Pancreas (tissue), 10 donors: ENCODE measurements around the gene HDAC11. TPM values are rescaled to one million over a fixed set of nuclear protein-coding genes. Genes with fewer than 3 reads are reported as not detected.
"Not testable (repeated sequence)": the region's sequence is repeated elsewhere in the genome, so short reads cannot be mapped to it uniquely, and the experiment has no call there.

Source experiments
- ATAC-seq, 4 donors: fragments of 200-7000 bp; cut with Tn5 transposase; one replicate each; pipeline versions ENCODE4 v1.8.0 to v1.9.1; 2020; ENCODE audit warnings: mild to moderate bottlenecking in 4 of 4, moderate library complexity in 4 of 4
- DNase-seq, 6 donors: peaks; one replicate each; pipeline ENCODE4 v3.0.0-alpha.2; 2020
- FAIRE-seq: peaks from 2 replicates; lab custom pipeline; 2012; peaks lifted over from hg19 to GRCh38; lab: Jason Lieb, UNC
- H3K27ac ChIP-seq, 4 donors: fragments of 200-600 bp; sonication (generic); 1 replicate in 3 of 4; 2 replicates in 1 of 4; pipeline versions ENCODE4 v1.5.0 to v1.8.0; 2020
- H3K27me3 ChIP-seq, 4 donors: fragments of 200-600 bp; one replicate each; pipeline ENCODE4 v1.8.0; 2021
- H3K36me3 ChIP-seq, 3 donors: fragments of 200-600 bp; sonication (generic) in 1 of 3; one replicate each; pipeline versions ENCODE4 v1.5.0 to v1.8.0; 2020 to 2021
- H3K4me1 ChIP-seq, 3 donors: fragments of 200-600 bp; one replicate each; pipeline ENCODE4 v1.8.0; 2021
- H3K4me3 ChIP-seq, 4 donors: fragments of 200-600 bp; sonication (generic) in 2 of 4; one replicate each; pipeline versions ENCODE4 v1.5.0 to v1.8.0; 2020 to 2021
- H3K9me3 ChIP-seq, 4 donors: fragments of 200-600 bp; one replicate each; pipeline ENCODE4 v1.8.0; 2021
- WGBS, 2 donors: extraction: QIAGEN DNeasy Blood & Tissue Kit; methylation state at CpG; one replicate each; pipeline ENCODE4 v1.1.7; 2013; 5-methylcytosine and 5-hydroxymethylcytosine counted together
- intact Hi-C, 3 donors: fragments of 100-400 bp; cut with DNase I; formaldehyde crosslinking; loops; one replicate each; pipeline versions ENCODE4 v1.11.1 to v1.14.2; 2022
- polyA plus RNA-seq, 2 donors: library from polyadenylated mRNA; stranded (reverse); fragments of 200-250 nt; gene quantifications; one replicate each; pipeline ENCODE4 v1.2.3, GENCODE V29; 2013
- total RNA-seq, 6 donors: library from RNA; stranded (reverse); fragmentation: NEBNext Ultra II Directional in 4 of 6; extraction: Animal tissue kit (Norgen Biotek cat#: 25700) in 4 of 6; gene quantifications; one replicate each; pipeline versions ENCODE4 v1.2.1 to v1.2.4, GENCODE V29; 2021 to 2023
- TF ChIP-seq, protein P1 (sequence below), 4 donors: fragments of 200-600 bp; sonication (generic) in 3 of 4; IDR thresholded peaks; one replicate each; pipeline versions ENCODE4 v1.5.0 to v1.8.0; 2021; ENCODE audit warnings: antibody characterized with exemption in 4 of 4
- donor health status: healthy with polysubstance abuse.
- donor health status: DM: no; HTN: no; CAD: no; lungs with moderate emphysema.
- donor health status: DM: no; HTN: no; CAD: no.
- donor health status: control.
- donor health status: control.
- donor health status: Bipolar disorder and iron deficiency.
- donor health status: DM: yes; HTN: yes; CAD: no.
- donor health status: DM: no; HTN: no; CAD: no.
- donor health status: DM: no; HTN: no; CAD: no.
- donor health status: DM: yes; HTN: yes; CAD: no.

HDAC11 gene
- total and polyA plus RNA-seq, 8 donors = 20.4 to 40.3 (median 26.8) TPM

DNA sequence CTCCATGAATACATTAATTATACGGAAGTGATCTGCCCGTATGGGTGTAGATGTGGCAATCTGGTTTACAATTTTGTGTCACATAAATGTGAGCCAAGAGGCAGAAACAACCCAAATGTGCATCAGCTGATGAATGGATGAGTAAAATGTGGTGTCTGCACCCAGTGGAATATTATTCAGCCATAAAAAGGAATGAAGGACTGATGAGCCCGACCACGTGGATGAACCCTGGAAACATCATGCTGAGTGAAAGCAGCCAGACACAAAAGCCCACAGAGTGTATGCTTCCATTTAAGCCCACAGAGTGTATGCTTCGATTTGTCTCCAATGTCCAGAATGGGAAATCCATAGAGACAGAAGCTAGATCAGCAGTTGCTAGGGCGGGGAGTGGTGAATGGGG, 41.2 kb downstream of the HDAC11 start:
- no peak overlapping the region for H3K27ac ChIP-seq
- ATAC-seq (no peak), DNase-seq (no peak), FAIRE-seq (no peak)
- TF ChIP-seq, protein P1, sequence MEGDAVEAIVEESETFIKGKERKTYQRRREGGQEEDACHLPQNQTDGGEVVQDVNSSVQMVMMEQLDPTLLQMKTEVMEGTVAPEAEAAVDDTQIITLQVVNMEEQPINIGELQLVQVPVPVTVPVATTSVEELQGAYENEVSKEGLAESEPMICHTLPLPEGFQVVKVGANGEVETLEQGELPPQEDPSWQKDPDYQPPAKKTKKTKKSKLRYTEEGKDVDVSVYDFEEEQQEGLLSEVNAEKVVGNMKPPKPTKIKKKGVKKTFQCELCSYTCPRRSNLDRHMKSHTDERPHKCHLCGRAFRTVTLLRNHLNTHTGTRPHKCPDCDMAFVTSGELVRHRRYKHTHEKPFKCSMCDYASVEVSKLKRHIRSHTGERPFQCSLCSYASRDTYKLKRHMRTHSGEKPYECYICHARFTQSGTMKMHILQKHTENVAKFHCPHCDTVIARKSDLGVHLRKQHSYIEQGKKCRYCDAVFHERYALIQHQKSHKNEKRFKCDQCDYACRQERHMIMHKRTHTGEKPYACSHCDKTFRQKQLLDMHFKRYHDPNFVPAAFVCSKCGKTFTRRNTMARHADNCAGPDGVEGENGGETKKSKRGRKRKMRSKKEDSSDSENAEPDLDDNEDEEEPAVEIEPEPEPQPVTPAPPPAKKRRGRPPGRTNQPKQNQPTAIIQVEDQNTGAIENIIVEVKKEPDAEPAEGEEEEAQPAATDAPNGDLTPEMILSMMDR (IDR thresholded peaks at IDR 0.05) = no peak
- no peaks in the 10 kb centered on the region for H3K36me3 ChIP-seq
- no peaks in the 10 kb centered on the region for H3K4me1 ChIP-seq
- H3K27me3 ChIP-seq = no peaks in the 10 kb centered on the region
- intact Hi-C loops = no loop called here
- WGBS, 2 donors = 63 to 79% methylated on average over 6 of the region's 6 CpGs
- no peak overlapping the region for H3K4me3 ChIP-seq
- no peaks in the 10 kb centered on the region for H3K9me3 ChIP-seq

DNA sequence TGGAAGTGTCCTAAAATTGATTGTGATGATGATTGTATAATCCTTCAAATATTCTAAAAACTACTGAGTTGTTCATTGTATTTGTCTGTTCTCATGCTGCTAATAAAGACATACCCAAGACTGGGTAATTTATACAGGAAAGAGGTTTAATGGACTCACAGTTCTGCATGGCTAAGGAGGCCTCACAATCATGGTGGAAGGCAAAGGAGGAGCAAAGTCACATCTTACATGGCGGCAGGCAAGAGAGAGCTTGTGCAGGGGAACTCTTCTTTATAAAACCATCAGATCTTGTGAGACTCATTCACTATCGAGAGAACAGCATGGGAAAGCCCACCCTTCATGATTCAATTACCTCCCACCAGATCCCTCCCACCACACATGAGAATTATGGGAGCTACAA, 41.6 kb downstream of the HDAC11 start:
- H3K9me3 ChIP-seq, H3K36me3 ChIP-seq, ATAC-seq, H3K4me1 ChIP-seq, intact Hi-C loops, DNase-seq, FAIRE-seq, H3K27me3 ChIP-seq, H3K4me3 ChIP-seq, H3K27ac ChIP-seq: not testable (repeated sequence)
- WGBS, 2 donors = 94 to 98% methylated on average over 2 of the region's 2 CpGs

DNA sequence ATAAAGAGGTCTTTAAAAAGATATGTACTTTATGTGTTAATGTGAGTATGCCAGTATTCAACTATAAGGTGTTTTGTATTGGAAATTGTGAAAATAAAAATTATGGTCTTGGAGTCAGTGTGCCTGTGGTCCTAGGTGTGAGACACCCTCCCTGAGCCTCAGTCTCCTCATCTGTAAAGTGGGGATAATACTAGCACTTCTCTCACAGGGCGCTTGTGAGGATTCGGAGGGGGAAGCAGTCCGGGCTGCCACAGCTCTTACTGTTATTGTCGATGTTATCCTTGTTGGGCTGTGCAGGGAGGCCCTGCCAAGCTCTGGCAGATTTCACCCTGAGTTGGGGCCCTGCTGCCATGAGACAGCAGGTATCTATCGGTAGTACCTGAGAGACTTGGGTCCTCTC, 42.1 kb downstream of the HDAC11 start:
- Histone ChIP-seq H3K27me3 (no peaks in the 10 kb centered on the region), H3K4me1 (no peaks in the 10 kb centered on the region), H3K36me3 (no peaks in the 10 kb centered on the region), H3K9me3 (no peaks in the 10 kb centered on the region), H3K27ac (no peak overlapping the region), H3K4me3 (no peak overlapping the region)
- FAIRE-seq (no peak), DNase-seq (no peak), ATAC-seq (no peak)
- intact Hi-C loops = no loop called here
- WGBS, 2 donors = 94 to 99% methylated on average over 5 of the region's 5 CpGs
- TF ChIP-seq, protein P1 (IDR thresholded peaks at IDR 0.05) = no peak

DNA sequence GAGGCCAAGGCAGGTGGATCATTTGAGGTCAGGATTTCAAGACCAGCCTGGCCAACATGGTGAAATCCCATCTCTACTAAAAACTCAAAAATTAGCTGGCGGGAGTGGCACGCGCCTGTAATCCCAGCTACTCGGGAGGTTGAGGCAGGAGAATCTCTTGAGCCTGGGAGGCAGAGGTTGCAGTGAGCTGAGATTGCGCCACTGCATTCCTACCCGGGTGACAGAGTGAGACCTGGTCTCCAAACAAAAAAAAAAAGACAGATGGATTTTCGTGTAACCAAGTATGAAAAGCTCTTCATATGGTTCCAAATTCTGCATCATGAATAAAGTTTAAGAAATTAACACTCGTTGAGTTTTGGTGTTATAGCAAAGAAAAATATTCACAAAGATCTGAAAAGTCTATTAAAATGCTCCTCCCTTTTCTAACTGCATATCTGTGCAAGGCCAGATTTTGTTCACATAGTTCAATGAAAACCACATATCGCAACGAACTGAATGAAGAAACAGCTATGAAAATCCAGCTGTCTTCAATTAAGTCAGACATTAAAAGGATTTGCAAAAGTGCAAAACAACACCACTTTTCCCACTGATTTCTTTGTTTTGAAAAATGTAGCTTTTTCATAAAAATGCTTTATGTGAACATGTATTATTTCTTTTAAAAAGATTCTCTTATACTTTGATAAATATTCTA, 45.0 kb downstream of the HDAC11 start:
- Histone ChIP-seq H3K27me3 (no peaks in the 10 kb centered on the region), H3K36me3 (no peaks in the 10 kb centered on the region), H3K4me1 (no peaks in the 10 kb centered on the region), H3K4me3 (no peak overlapping the region), H3K9me3 (no peaks in the 10 kb centered on the region), H3K27ac (no peak overlapping the region)
- FAIRE-seq = no peak
- TF ChIP-seq, protein P1 (IDR thresholded peaks at IDR 0.05) = no peak
- intact Hi-C loops = no loop called here
- DNase-seq = no peak
- 84 to 85% methylated on average over 10 of the region's 10 CpGs for WGBS, 2 donors
- peak in 1 of 4 donors; percentile 31 for ATAC-seq

DNA sequence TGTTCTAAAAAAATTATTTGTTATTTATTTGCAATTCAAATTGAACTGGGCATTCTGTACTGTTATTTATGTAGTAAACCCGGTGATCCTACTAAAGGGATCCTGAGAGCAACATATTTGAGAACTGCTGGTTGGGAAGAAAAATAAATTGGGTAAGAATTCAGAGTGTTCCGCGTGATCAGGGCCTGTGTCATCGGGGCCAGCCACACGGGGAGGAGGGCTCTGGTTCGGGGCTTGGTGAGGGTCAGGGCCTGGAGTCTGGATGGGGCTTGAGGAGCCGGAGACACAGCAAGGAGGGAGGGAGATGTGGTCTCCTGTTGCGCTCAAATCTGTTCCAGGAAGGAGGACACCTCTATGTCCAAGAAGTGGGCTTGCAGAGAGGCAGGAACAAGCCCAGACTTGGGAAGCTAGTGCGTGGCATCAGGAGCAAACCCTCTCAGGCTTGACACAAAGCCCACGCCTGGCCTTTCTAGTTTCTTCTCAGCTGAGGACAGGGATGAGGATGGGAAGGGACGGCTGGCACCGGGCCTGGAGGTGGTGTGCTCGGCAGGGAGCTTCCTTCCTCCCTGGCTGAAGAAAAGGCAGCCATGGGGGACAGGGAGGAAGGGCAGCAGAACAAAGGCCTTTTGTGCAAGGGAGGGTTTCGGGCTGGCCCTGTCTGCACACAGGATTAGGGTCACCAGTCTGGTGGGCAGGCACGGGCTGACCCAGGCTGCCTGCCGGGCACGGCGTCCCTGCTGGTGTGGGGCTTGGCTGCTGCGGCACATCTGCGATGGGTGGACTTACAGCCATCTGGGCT, 45.9 kb downstream of the HDAC11 start:
- H3K36me3 ChIP-seq = no peaks in the 10 kb centered on the region
- peak overlapping the region in 1 of 4 donors; percentile 12 for H3K27ac ChIP-seq
- H3K9me3 ChIP-seq = no peaks in the 10 kb centered on the region
- H3K4me3 ChIP-seq = no peak overlapping the region
- TF ChIP-seq, protein P1 (IDR thresholded peaks at IDR 0.05) = no peak
- intact Hi-C loops = no loop called here
- H3K4me1 ChIP-seq = no peaks in the 10 kb centered on the region
- FAIRE-seq (no peak), DNase-seq (no peak), ATAC-seq (peak in 1 of 4 donors; percentile 43)
- 74 to 85% methylated on average over 18 to 20 of the region's 20 CpGs for WGBS, 2 donors
- H3K27me3 ChIP-seq = no peaks in the 10 kb centered on the region
